Measurements from ENCODE around the gene HECTD2. TPM values are rescaled to one million over a fixed set of nuclear protein-coding genes. Genes with fewer than 3 reads are reported as not detected.

The HECTD2 gene
- total RNA-seq, 1 donor, result 15.1 TPM

- H3K4me3 ChIP-seq (ENCODE audit: low read depth, low read length), result no peak overlapping the region
- no peak for TF ChIP-seq CTCF (IDR thresholded peaks at IDR 0.05; ENCODE audit: insufficient read depth, low read depth, low read length)
- DNase-seq (ENCODE audit: low read depth), result no peak
Observed at GRCh38 chr10:91545838-91546237, 135.7 kb downstream of the HECTD2 start.

GRCh38 chr10:91549262-91549661 lies 139.1 kb downstream of the HECTD2 start:
- no peak overlapping the region for H3K4me3 ChIP-seq (ENCODE audit: low read depth, low read length)
- DNase-seq (ENCODE audit: low read depth), result peak; percentile 39
- TF ChIP-seq CTCF (IDR thresholded peaks at IDR 0.05; ENCODE audit: insufficient read depth, low read depth, low read length), result no peak

GRCh38 chr10:91550021-91550420 lies 139.9 kb downstream of the HECTD2 start:
- no peak for TF ChIP-seq CTCF (IDR thresholded peaks at IDR 0.05; ENCODE audit: insufficient read depth, low read depth, low read length)
- no peak overlapping the region for H3K4me3 ChIP-seq (ENCODE audit: low read depth, low read length)
- no peak for DNase-seq (ENCODE audit: low read depth)

GRCh38 chr10:91551856-91552255 lies 141.7 kb downstream of the HECTD2 start:
- peak; percentile 95 for TF ChIP-seq CTCF (IDR thresholded peaks at IDR 0.05; ENCODE audit: insufficient read depth, low read depth, low read length)
- no peak overlapping the region for H3K4me3 ChIP-seq (ENCODE audit: low read depth, low read length)
- peak; percentile 84 for DNase-seq (ENCODE audit: low read depth)

- H3K4me3 ChIP-seq (ENCODE audit: low read depth, low read length), result no peak overlapping the region
- peak; percentile 65 for TF ChIP-seq CTCF (IDR thresholded peaks at IDR 0.05; ENCODE audit: insufficient read depth, low read depth, low read length)
- peak; percentile 36 for DNase-seq (ENCODE audit: low read depth)
Observed at GRCh38 chr10:91552274-91553095, 142.3 kb downstream of the HECTD2 start.

GRCh38 chr10:91555455-91555854 lies 145.3 kb downstream of the HECTD2 start:
- DNase-seq (ENCODE audit: low read depth), result no peak
- no peak for TF ChIP-seq CTCF (IDR thresholded peaks at IDR 0.05; ENCODE audit: insufficient read depth, low read depth, low read length)
- H3K4me3 ChIP-seq (ENCODE audit: low read depth, low read length), result no peak overlapping the region
